Gastrocnemius medialis (tissue), 4 donors: ENCODE data around the gene GALNT18. TPM values are rescaled to one million over a fixed set of nuclear protein-coding genes. Genes with fewer than 3 reads are reported as not detected.

ENCODE experiments used
- ATAC-seq, 2 donors: fragments of 150-250 bp; one replicate each; pipeline ENCODE4 v1.9.1; 2016
- DNase-seq, 2 donors: peaks; one replicate each; pipeline ENCODE4 v3.0.0-alpha.2; 2019
- H3K27ac ChIP-seq, 4 donors: fragments of 200-600 bp; sonication (generic); 1 replicate in 1 of 4; 2 replicates in 3 of 4; pipeline ENCODE4 v1.5.1; 2016 to 2018; ENCODE audit warnings: mild to moderate bottlenecking in 2 of 4, moderate library complexity in 1 of 4
- H3K27me3 ChIP-seq, 3 donors: fragments of 200-600 bp; sonication (generic) in 2 of 3; 1 replicate in 1 of 3; 2 replicates in 2 of 3; pipeline versions ENCODE4 v1.5.1 to v1.6.0; 2016 to 2019; ENCODE audit warnings: mild to moderate bottlenecking in 1 of 3, moderate library complexity in 1 of 3
- H3K36me3 ChIP-seq, 2 donors: fragments of 200-600 bp; sonication (generic) in 1 of 2; one replicate each; pipeline ENCODE4 v1.5.1; 2017 to 2018
- H3K4me1 ChIP-seq, 2 donors: fragments of 200-600 bp; sonication (generic) in 1 of 2; one replicate each; pipeline ENCODE4 v1.5.1; 2016 to 2017; ENCODE audit warnings: mild to moderate bottlenecking in 2 of 2
- H3K4me3 ChIP-seq, 4 donors: fragments of 200-600 bp; sonication (generic) in 3 of 4; 1 replicate in 1 of 4; 2 replicates in 3 of 4; pipeline ENCODE4 v1.5.1; 2016 to 2019; ENCODE audit warnings: mild to moderate bottlenecking in 2 of 4
- H3K9me3 ChIP-seq, 3 donors: fragments of 200-600 bp; sonication (generic) in 2 of 3; 1 replicate in 1 of 3; 2 replicates in 2 of 3; pipeline ENCODE4 v1.5.1; 2016 to 2019
- CTCF ChIP-seq, 5 experiments: fragments of 450-650 bp in 3 of 5; fragments of 200-600 bp in 2 of 5; sonication (generic) in 2 of 5; IDR thresholded peaks in 4 of 5; conservative IDR thresholded peaks in 1 of 5; 1 replicate in 4 of 5; 2 replicates in 1 of 5; pipeline ENCODE4 v1.5.1; 2016 to 2019; ENCODE audit warnings: antibody characterized with exemption in 5 of 5, mild to moderate bottlenecking in 3 of 5, moderate library complexity in 3 of 5
- POLR2A ChIP-seq, 2 donors: fragments of 450-650 bp; IDR thresholded peaks; one replicate each; pipeline ENCODE4 v1.6.1; 2017; ENCODE audit warnings: antibody characterized with exemption in 2 of 2, mild to moderate bottlenecking in 2 of 2, moderate library complexity in 2 of 2
- in situ Hi-C, 4 donors: fragments of 200-750 bp; cut with MboI; loops; one replicate each; pipeline versions ENCODE4 v1.15.0 to v1.8.0; 2017; ENCODE audit warnings: low sequenced_read_pairs in 4 of 4
- intact Hi-C: fragments of 100-400 bp; cut with DNase I; formaldehyde crosslinking; loops from one replicate; pipeline ENCODE4 v1.15.1; 2023; ENCODE audit warnings: low total_unique reads
- total RNA-seq, 4 donors: library from RNA; depleted of rRNA; stranded (reverse); fragments of >200 nt; gene quantifications; one replicate each; pipeline versions ENCODE4 v1.1.0 to v1.2.3, GENCODE V29; 2016

GALNT18 gene
- total RNA-seq, 4 donors from 2014 or later, result 10.5 to 29.2 (median 11.2) TPM

DNA sequence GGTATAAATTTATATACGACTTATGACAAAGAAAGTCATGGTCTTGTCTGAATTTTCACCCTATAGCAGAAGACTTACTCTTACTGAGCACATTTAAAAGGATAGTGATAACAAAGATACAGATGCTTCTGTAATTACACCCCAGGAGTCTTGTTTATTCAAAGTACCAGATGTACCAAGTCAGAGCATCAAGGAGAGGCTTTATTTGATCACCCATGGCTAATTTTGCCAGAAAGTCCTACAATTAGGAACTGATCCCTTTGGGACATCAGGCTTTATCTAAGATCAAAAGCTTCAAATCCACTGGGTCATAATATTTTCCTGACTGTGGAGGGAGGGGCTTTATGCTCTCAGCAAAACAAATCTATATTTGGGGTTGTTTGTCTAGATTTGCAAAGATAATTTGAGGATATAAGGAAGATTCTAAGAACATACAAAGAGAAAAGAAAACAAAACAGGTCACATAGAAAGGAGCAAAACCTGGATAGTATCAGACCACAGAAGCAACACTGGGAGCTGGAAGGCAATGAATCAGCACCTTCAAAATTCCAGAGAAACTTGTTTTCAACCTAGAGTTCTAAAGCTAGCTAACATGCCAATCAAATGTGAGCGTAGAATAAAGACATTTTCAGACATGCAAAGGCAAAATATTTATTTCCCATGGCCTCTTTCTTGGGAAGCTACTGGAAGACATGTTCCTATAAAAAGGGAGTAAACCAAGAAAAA lies 143.9 kb downstream of the GALNT18 start:
- no peaks in the 10 kb centered on the region for H3K36me3 ChIP-seq
- peak overlapping the region in 1 of 4 donors; percentile 70 for H3K27ac ChIP-seq
- in situ Hi-C loops, result no loop called here
- ATAC-seq (no peak), DNase-seq (no peak)
- intact Hi-C loops, result no loop called here
- peaks cover 14 to 30% of the 10 kb centered on the region in 2 donors for H3K4me1 ChIP-seq
- TF ChIP-seq CTCF (IDR thresholded peaks at IDR 0.05 in 4 of 5, conservative IDR thresholded peaks at IDR 0.05 in 1 of 5) (no peak), POLR2A (IDR thresholded peaks at IDR 0.05) (no peak)
- no peaks in the 10 kb centered on the region for H3K27me3 ChIP-seq
- H3K9me3 ChIP-seq, result no peaks in the 10 kb centered on the region
- H3K4me3 ChIP-seq, result no peak overlapping the region

GRCh38 chr11:11476971-11477645 lies 144.7 kb downstream of the GALNT18 start:
- DNase-seq (peak; percentile 27 to 48), ATAC-seq (peak; percentile 67 to 77)
- H3K36me3 ChIP-seq, result no peaks in the 10 kb centered on the region
- peaks cover 15 to 36% of the 10 kb centered on the region in 2 donors for H3K4me1 ChIP-seq
- no peaks in the 10 kb centered on the region for H3K27me3 ChIP-seq
- intact Hi-C loops (no loop called here), in situ Hi-C loops (no loop called here)
- no peak for TF ChIP-seq POLR2A (IDR thresholded peaks at IDR 0.05)
- TF ChIP-seq CTCF (IDR thresholded peaks at IDR 0.05 in 4 of 5, conservative IDR thresholded peaks at IDR 0.05 in 1 of 5), result no peak
- H3K4me3 ChIP-seq, result no peak overlapping the region
- no peaks in the 10 kb centered on the region for H3K9me3 ChIP-seq
- peak overlapping the region in 2 of 4 donors; percentile 24 to 70 for H3K27ac ChIP-seq

GRCh38 chr11:11476499-11476898 lies 145.3 kb downstream of the GALNT18 start:
- DNase-seq (peak in 1 of 2 donors; percentile 43), ATAC-seq (peak; percentile 71 to 84)
- intact Hi-C loops (no loop called here), in situ Hi-C loops (no loop called here)
- Histone ChIP-seq H3K27ac (peak overlapping the region in 2 of 4 donors; percentile 24 to 70), H3K9me3 (no peaks in the 10 kb centered on the region), H3K4me3 (no peak overlapping the region), H3K36me3 (no peaks in the 10 kb centered on the region), H3K4me1 (peaks cover 19 to 42% of the 10 kb centered on the region in 2 donors), H3K27me3 (no peaks in the 10 kb centered on the region)
- TF ChIP-seq CTCF (IDR thresholded peaks at IDR 0.05 in 4 of 5, conservative IDR thresholded peaks at IDR 0.05 in 1 of 5) (no peak), POLR2A (IDR thresholded peaks at IDR 0.05) (no peak)

DNA sequence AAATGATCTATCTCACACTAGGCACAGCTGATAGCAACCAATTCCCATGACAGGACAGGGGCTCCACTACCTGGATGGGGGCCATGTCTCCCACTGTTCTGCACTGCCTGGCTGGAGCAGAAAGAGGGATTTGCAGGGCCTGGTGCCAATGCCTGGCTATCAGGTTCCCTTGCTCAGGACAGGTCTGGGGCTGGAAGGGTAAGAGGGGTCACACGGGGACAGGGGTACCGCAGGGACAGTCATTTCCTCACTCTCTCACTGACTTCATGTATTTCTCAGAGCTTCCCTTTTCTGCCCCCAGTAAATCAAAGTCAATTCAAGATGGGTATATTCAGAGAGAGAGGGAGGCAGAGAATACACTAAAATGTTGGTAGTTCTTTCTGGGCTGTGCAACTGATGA lies 149.7 kb downstream of the GALNT18 start:
- peak in 1 of 2 donors; percentile 21 for DNase-seq
- intact Hi-C loops, result no loop called here
- no peak for ATAC-seq
- H3K9me3 ChIP-seq, result no peaks in the 10 kb centered on the region
- H3K4me3 ChIP-seq, result no peak overlapping the region
- no peaks in the 10 kb centered on the region for H3K27me3 ChIP-seq
- TF ChIP-seq POLR2A (IDR thresholded peaks at IDR 0.05), result no peak
- in situ Hi-C loops, result no loop called here
- no peaks in the 10 kb centered on the region for H3K36me3 ChIP-seq
- no peak overlapping the region for H3K27ac ChIP-seq
- H3K4me1 ChIP-seq, result peaks cover 15 to 33% of the 10 kb centered on the region in 2 donors

GRCh38 chr11:11471201-11471600 lies 150.6 kb downstream of the GALNT18 start:
- in situ Hi-C loops, result no loop called here

More at GRCh38 chr11:11471201-11471600, 150.6 kb downstream of the GALNT18 start:
- TF ChIP-seq POLR2A (IDR thresholded peaks at IDR 0.05), result no peak
- TF ChIP-seq CTCF (IDR thresholded peaks at IDR 0.05 in 4 of 5, conservative IDR thresholded peaks at IDR 0.05 in 1 of 5), result no peak
- DNase-seq, result no peak
- Histone ChIP-seq H3K9me3 (no peaks in the 10 kb centered on the region), H3K4me1 (peaks cover 9 to 25% of the 10 kb centered on the region in 2 donors), H3K27me3 (no peaks in the 10 kb centered on the region), H3K27ac (no peak overlapping the region), H3K36me3 (no peaks in the 10 kb centered on the region), H3K4me3 (no peak overlapping the region)
- intact Hi-C loops, result no loop called here
- ATAC-seq, result no peak
